Smooth muscle cell (in vitro differentiated cells): ENCODE data around the gene MYEF2. TPM values are rescaled to one million over a fixed set of nuclear protein-coding genes. Genes with fewer than 3 reads are reported as not detected.

Source experiments
- DNase-seq: peaks from one replicate; lab custom pipeline; 2025; ENCODE audit not compliant: unreplicated experiment; lab: John Stamatoyannopoulos, UW
- H2AFZ ChIP-seq: fragments of 200-600 bp; sonication (generic); 2 replicates; pipeline ENCODE4 v1.6.0; 2016; ENCODE audit warnings: antibody characterized with exemption, low read depth, mild to moderate bottlenecking
- H3F3A ChIP-seq: fragments of 200-600 bp; sonication (generic); 2 replicates; pipeline ENCODE4 v1.6.0; 2017; ENCODE audit warnings: antibody characterized with exemption, low read depth
- H3K27ac ChIP-seq: fragments of 200-600 bp; sonication (generic); 2 replicates; pipeline ENCODE4 v1.5.1; 2016; ENCODE audit warnings: low read depth, mild to moderate bottlenecking
- H3K27me3 ChIP-seq: fragments of 200-600 bp; sonication (generic); 2 replicates; pipeline ENCODE4 v1.6.1; 2016; ENCODE audit warnings: low read depth, mild to moderate bottlenecking
- H3K36me3 ChIP-seq: fragments of 200-600 bp; sonication (generic); 2 replicates; pipeline ENCODE4 v1.5.1; 2016; ENCODE audit warnings: low read depth
- H3K4me1 ChIP-seq: fragments of 200-600 bp; sonication (generic); 2 replicates; pipeline ENCODE4 v1.5.1; 2016; ENCODE audit warnings: low read depth
- H3K4me2 ChIP-seq: fragments of 200-600 bp; sonication (generic); 2 replicates; pipeline ENCODE4 v1.6.0; 2016; ENCODE audit warnings: mild to moderate bottlenecking
- H3K4me3 ChIP-seq: fragments of 200-600 bp; sonication (generic); 2 replicates; pipeline ENCODE4 v1.5.1; 2016; ENCODE audit warnings: mild to moderate bottlenecking
- H3K79me2 ChIP-seq: fragments of 200-600 bp; sonication (generic); 2 replicates; pipeline ENCODE4 v1.6.0; 2016; ENCODE audit warnings: low read depth, mild to moderate bottlenecking
- H3K9ac ChIP-seq: fragments of 200-600 bp; sonication (generic); 2 replicates; pipeline ENCODE4 v1.6.0; 2016; ENCODE audit warnings: low read depth
- H3K9me3 ChIP-seq: fragments of 200-600 bp; sonication (generic); replicated peaks from 2 replicates; pipeline ENCODE4 v1.5.1; 2016; ENCODE audit warnings: low read depth
- H4K20me1 ChIP-seq: fragments of 200-600 bp; sonication (generic); 2 replicates; pipeline ENCODE4 v1.6.0; 2016; ENCODE audit warnings: low read depth
- CTCF ChIP-seq: fragments of 200-600 bp; sonication (generic); IDR thresholded peaks from 2 replicates; pipeline ENCODE4 v1.5.1; 2017; ENCODE audit warnings: borderline replicate concordance, mild to moderate bottlenecking, antibody characterized with exemption; ENCODE audit not compliant: insufficient read depth, poor library complexity, severe bottlenecking
- WGBS: methylation state at CpG from one replicate; pipeline ENCODE4 v1.1.7; 2016; ENCODE audit warnings: low lambda C conversion rate; 5-methylcytosine and 5-hydroxymethylcytosine counted together
- polyA plus RNA-seq: library from polyadenylated mRNA; unstranded; fragments of >200 nt; fragmentation: Nextera tagmentation; extraction: Ambion mirVana; gene quantifications from 2 replicates; pipeline ENCODE4 v1.2.1, GENCODE V29; 2016
- total RNA-seq: library from RNA; depleted of rRNA; stranded (reverse); fragments of >200 nt; gene quantifications from 2 replicates; pipeline ENCODE4 v1.2.3, GENCODE V29; 2014

Gene MYEF2
- total and polyA plus RNA-seq, 2 experiments from 2014 or later: 0.56 to 13.9 TPM

- 98% methylated on average over 4 of the region's 4 CpGs for WGBS
- Histone ChIP-seq H2AFZ (no peak overlapping the region), H3K4me2 (no peak overlapping the region)
Measured at GRCh38 chr15:48109212-48109611, 68.9 kb downstream of the MYEF2 start.

GRCh38 chr15:48105936-48106335, 72.2 kb downstream of the MYEF2 start:
- DNase-seq: no peak
- H2AFZ ChIP-seq: no peak overlapping the region
- no peak overlapping the region for H3K9ac ChIP-seq
- no peaks in the 10 kb centered on the region for H3K9me3 ChIP-seq
- H3F3A ChIP-seq: no peaks in the 10 kb centered on the region
- no peak overlapping the region for H3K27ac ChIP-seq
- no peaks in the 10 kb centered on the region for H3K4me1 ChIP-seq
- H3K36me3 ChIP-seq: no peaks in the 10 kb centered on the region
- no peak overlapping the region for H3K4me3 ChIP-seq
- H3K4me2 ChIP-seq: no peak overlapping the region
- H3K27me3 ChIP-seq: peaks cover 19% of the 10 kb centered on the region
- TF ChIP-seq CTCF: no peak
- 80% methylated on average over 2 of the region's 2 CpGs for WGBS
- no peaks in the 10 kb centered on the region for H4K20me1 ChIP-seq
- no peaks in the 10 kb centered on the region for H3K79me2 ChIP-seq

More at GRCh38 chr15:48109212-48109611, 68.9 kb downstream of the MYEF2 start:
- peaks cover 19% of the 10 kb centered on the region for H3K27me3 ChIP-seq
- no peaks in the 10 kb centered on the region for H3K79me2 ChIP-seq
- no peaks in the 10 kb centered on the region for H3K36me3 ChIP-seq
- no peak overlapping the region for H3K9ac ChIP-seq
- H3K9me3 ChIP-seq: no peaks in the 10 kb centered on the region
- DNase-seq: no peak
- H3K4me3 ChIP-seq: no peak overlapping the region
- no peaks in the 10 kb centered on the region for H4K20me1 ChIP-seq
- H3F3A ChIP-seq: no peaks in the 10 kb centered on the region
- no peak for TF ChIP-seq CTCF
- no peak overlapping the region for H3K27ac ChIP-seq
- H3K4me1 ChIP-seq: no peaks in the 10 kb centered on the region

GRCh38 chr15:48103647-48104046, 74.4 kb downstream of the MYEF2 start:
- Histone ChIP-seq H3K4me3 (no peak overlapping the region), H3K9ac (no peak overlapping the region), H3F3A (no peaks in the 10 kb centered on the region), H3K9me3 (no peaks in the 10 kb centered on the region), H2AFZ (no peak overlapping the region), H3K4me1 (no peaks in the 10 kb centered on the region), H3K27me3 (peaks cover 19% of the 10 kb centered on the region), H4K20me1 (no peaks in the 10 kb centered on the region), H3K27ac (no peak overlapping the region), H3K4me2 (no peak overlapping the region), H3K36me3 (no peaks in the 10 kb centered on the region), H3K79me2 (no peaks in the 10 kb centered on the region)
- WGBS: 88% methylated on average over 5 of the region's 5 CpGs
- no peak for TF ChIP-seq CTCF
- DNase-seq: no peak

GRCh38 chr15:48102167-48102566, 75.9 kb downstream of the MYEF2 start:
- WGBS: 90% methylated on average over 6 of the region's 6 CpGs
- Histone ChIP-seq H3K4me3 (no peak overlapping the region), H3F3A (no peaks in the 10 kb centered on the region), H3K9ac (no peak overlapping the region), H3K9me3 (no peaks in the 10 kb centered on the region), H3K27ac (no peak overlapping the region), H2AFZ (no peak overlapping the region), H3K27me3 (peaks cover 19% of the 10 kb centered on the region), H4K20me1 (no peaks in the 10 kb centered on the region), H3K4me2 (no peak overlapping the region), H3K36me3 (no peaks in the 10 kb centered on the region), H3K4me1 (no peaks in the 10 kb centered on the region), H3K79me2 (no peaks in the 10 kb centered on the region)
- DNase-seq: no peak
- no peak for TF ChIP-seq CTCF
